Neuronal stem cell (in vitro differentiated cells): ENCODE data around the gene TOP1.

Source experiments
- DNase-seq: peaks from one replicate; pipeline ENCODE4 v3.0.0-alpha.2; 2013; ENCODE audit warnings: low spot score
- H2AFZ ChIP-seq: one replicate; pipeline ENCODE4 v1.6.1; 2013; ENCODE audit warnings: mild to moderate bottlenecking, low read length, inconsistent platforms
- H2AK5ac ChIP-seq: 2 replicates; pipeline ENCODE4 v1.6.1; 2013; ENCODE audit warnings: low read depth, mild to moderate bottlenecking, inconsistent platforms, low read length, moderate library complexity, mixed read lengths
- H2BK120ac ChIP-seq: 2 replicates; pipeline ENCODE4 v1.6.1; 2013; ENCODE audit warnings: low read depth, mild to moderate bottlenecking, inconsistent platforms, low read length, moderate library complexity, mixed read lengths
- H2BK12ac ChIP-seq: one replicate; pipeline ENCODE4 v1.6.1; 2013; ENCODE audit warnings: low read length, inconsistent platforms
- H2BK15ac ChIP-seq: 2 replicates; pipeline ENCODE4 v1.6.1; 2013; ENCODE audit warnings: mild to moderate bottlenecking, low read length, inconsistent platforms, mixed read lengths
- H2BK5ac ChIP-seq: one replicate; pipeline ENCODE4 v1.6.1; 2013; ENCODE audit warnings: inconsistent platforms, mild to moderate bottlenecking, low read length, moderate library complexity
- H3K14ac ChIP-seq: one replicate; pipeline ENCODE4 v1.6.1; 2013; ENCODE audit warnings: low read length, inconsistent platforms
- H3K18ac ChIP-seq: 2 replicates; pipeline ENCODE4 v1.6.1; 2013; ENCODE audit warnings: low read length, inconsistent platforms
- H3K23ac ChIP-seq: 2 replicates; pipeline ENCODE4 v1.6.1; 2013; ENCODE audit warnings: low read depth, mild to moderate bottlenecking, mixed read lengths, low read length, inconsistent platforms; ENCODE audit not compliant: poor library complexity
- H3K27ac ChIP-seq: replicated peaks from 3 replicates; pipeline ENCODE4 v1.5.1; 2013; ENCODE audit warnings: low read length, inconsistent platforms
- H3K27me3 ChIP-seq, 3 experiments: 2 replicates each; pipeline ENCODE4 v1.6.1; 2013; ENCODE audit warnings: low read length in 3 of 3, mild to moderate bottlenecking in 2 of 3, inconsistent platforms in 1 of 3, low read depth in 1 of 3, mixed read lengths in 1 of 3, moderate library complexity in 1 of 3; ENCODE audit not compliant: control insufficient read depth in 3 of 3, insufficient read depth in 3 of 3
- H3K36me3 ChIP-seq, 2 donors: replicated peaks in 1 of 2; 2 replicates each; pipeline ENCODE4 v1.6.1; 2013; ENCODE audit warnings: low read length in 2 of 2; ENCODE audit not compliant: control insufficient read depth in 2 of 2, insufficient read depth in 2 of 2
- H3K4ac ChIP-seq: 2 replicates; pipeline ENCODE4 v1.6.1; 2013; ENCODE audit warnings: inconsistent platforms, mild to moderate bottlenecking, low read length, moderate library complexity
- H3K4me1 ChIP-seq, 2 donors: 1 replicate in 1 of 2; 2 replicates in 1 of 2; pipeline ENCODE4 v1.6.1; 2013; ENCODE audit warnings: low read length in 2 of 2, low read depth in 1 of 2; ENCODE audit not compliant: control insufficient read depth in 2 of 2, insufficient read depth in 1 of 2
- H3K4me2 ChIP-seq: one replicate; pipeline ENCODE4 v1.6.1; 2013; ENCODE audit warnings: mild to moderate bottlenecking, low read length, inconsistent platforms; ENCODE audit not compliant: insufficient read depth, poor library complexity, severe bottlenecking
- H3K4me3 ChIP-seq, 2 donors: 2 replicates each; pipeline ENCODE4 v1.5.1; 2013; ENCODE audit warnings: low read length in 2 of 2, mild to moderate bottlenecking in 2 of 2, inconsistent platforms in 1 of 2, moderate library complexity in 1 of 2
- H3K79me1 ChIP-seq: one replicate; pipeline ENCODE4 v1.6.1; 2013; ENCODE audit warnings: low read depth, mild to moderate bottlenecking, inconsistent platforms, low read length, moderate library complexity
- H3K9ac ChIP-seq: one replicate; pipeline ENCODE4 v1.6.1; 2013; ENCODE audit warnings: mild to moderate bottlenecking, low read depth, low read length, inconsistent platforms; ENCODE audit not compliant: poor library complexity
- H3K9me3 ChIP-seq, 2 donors: replicated peaks in 1 of 2; 2 replicates each; pipeline versions ENCODE3 to v1.6.1; 2013; ENCODE audit warnings: low read length in 2 of 2, mild to moderate bottlenecking in 2 of 2, inconsistent platforms in 1 of 2, low read depth in 1 of 2, mixed read lengths in 1 of 2, moderate library complexity in 1 of 2; ENCODE audit not compliant: control insufficient read depth in 2 of 2, insufficient read depth in 1 of 2
- H4K8ac ChIP-seq: one replicate; pipeline ENCODE4 v1.6.1; 2013; ENCODE audit warnings: low read depth, mild to moderate bottlenecking, inconsistent platforms, low read length, moderate library complexity
- H4K91ac ChIP-seq: one replicate; pipeline ENCODE4 v1.6.1; 2013; ENCODE audit warnings: low read length, low read depth, mild to moderate bottlenecking, inconsistent platforms; ENCODE audit not compliant: poor library complexity
- WGBS, 2 donors: extraction: QIAGEN DNeasy Blood & Tissue Kit; methylation state at CpG; one replicate each; pipeline ENCODE4 v1.1.7; 2013; ENCODE audit warnings: missing lambda C conversion rate in 2 of 2, mixed read lengths in 1 of 2; ENCODE audit not compliant: insufficient read length in 2 of 2, insufficient replicate concordance in 1 of 2; ENCODE audit errors: extremely low coverage in 2 of 2; 5-methylcytosine and 5-hydroxymethylcytosine counted together

TOP1 gene

DNA sequence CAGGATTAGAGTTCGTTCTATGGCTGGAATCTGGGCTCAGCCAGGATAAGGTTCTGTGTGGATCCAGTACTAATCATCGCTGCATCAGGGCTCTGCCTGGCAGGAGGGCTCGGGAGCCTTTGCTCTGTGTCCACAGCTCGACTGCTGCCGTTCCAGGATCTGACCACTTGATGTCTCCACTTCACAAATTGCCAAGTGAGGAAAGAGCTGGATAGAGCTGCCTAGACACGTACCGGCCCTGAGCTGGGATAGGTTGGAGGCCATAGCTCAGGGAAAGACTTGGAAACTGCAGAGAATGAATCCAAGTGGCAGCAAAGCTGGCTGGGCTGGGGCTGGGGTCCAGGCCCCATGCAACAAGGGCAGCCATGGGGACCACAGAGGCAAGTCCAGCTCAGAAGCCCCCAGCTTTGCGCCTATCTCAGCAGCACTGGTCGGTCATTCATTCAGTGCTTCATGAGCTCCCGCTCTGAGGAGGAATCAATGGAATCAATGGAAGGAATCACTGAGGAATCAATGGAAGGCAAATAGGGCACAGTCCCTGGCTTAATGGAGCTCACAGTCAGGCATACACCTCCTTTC, 38.0 kb upstream of the TOP1 start:
- H3K4me2 ChIP-seq, result no peak overlapping the region
- no peaks in the 10 kb centered on the region for H3K79me1 ChIP-seq
- H2AK5ac ChIP-seq, result no peak overlapping the region
- H3K27ac ChIP-seq, result no peak overlapping the region
- H2BK12ac ChIP-seq, result no peak overlapping the region
- no peak overlapping the region for H3K23ac ChIP-seq
- DNase-seq, result peak; percentile 67
- H3K4ac ChIP-seq, result no peak overlapping the region
- H2BK15ac ChIP-seq, result no peak overlapping the region
- no peak overlapping the region for H4K91ac ChIP-seq
- H4K8ac ChIP-seq, result no peak overlapping the region
- H3K18ac ChIP-seq, result peak overlapping the region; percentile 49
- H3K14ac ChIP-seq, result no peak overlapping the region
- H3K9ac ChIP-seq, result no peak overlapping the region
- H3K9me3 ChIP-seq, result no peaks in the 10 kb centered on the region
- H2BK120ac ChIP-seq, result no peak overlapping the region
- H3K36me3 ChIP-seq, result no peaks in the 10 kb centered on the region
- H2AFZ ChIP-seq, result peak overlapping the region; percentile 92
- H2BK5ac ChIP-seq, result no peak overlapping the region
- peaks cover 0 to 3% of the 10 kb centered on the region in 2 donors for H3K4me1 ChIP-seq
- H3K27me3 ChIP-seq, result no peaks in the 10 kb centered on the region
- no peak overlapping the region for H3K4me3 ChIP-seq
- no CpG with 5 or more reads among the region's 10 CpGs for WGBS, 2 donors

DNA sequence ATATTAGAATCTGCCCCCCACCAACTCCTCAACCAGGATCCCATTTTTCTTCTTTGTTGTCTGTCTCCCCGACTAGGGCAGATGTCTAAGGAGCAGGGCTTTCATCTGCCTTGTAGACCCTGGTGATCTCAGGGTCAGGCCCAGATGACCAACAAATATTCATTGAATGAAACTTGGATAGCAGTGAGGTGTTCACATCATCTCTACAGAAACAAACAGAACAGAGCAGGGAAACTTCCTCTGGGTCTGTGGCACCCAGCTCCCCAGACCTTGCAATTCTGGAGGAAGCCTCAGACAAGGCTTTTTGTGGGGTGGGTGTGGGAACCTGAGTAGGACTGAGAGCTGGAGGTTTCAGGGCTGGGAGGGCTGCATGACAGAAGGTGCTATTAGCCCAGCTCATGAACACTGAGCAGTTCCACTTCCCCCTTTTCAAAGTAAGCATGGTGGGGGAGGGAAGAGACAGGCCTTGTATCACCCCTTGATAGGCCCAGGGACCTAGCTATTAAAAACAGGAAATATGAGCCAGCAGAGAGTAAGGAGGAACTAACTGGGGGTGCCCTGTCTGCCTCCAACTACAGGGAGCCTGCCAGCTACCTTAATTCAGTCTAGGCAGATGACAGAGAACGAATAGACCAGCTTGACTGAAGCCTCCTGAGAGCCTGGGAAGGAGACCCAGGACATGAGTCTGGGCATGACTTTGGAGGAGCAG, 37.3 kb upstream of the TOP1 start:
- Histone ChIP-seq H2AFZ (peak overlapping the region; percentile 92), H3K4me2 (no peak overlapping the region), H4K8ac (no peak overlapping the region), H3K4me3 (no peak overlapping the region), H3K9me3 (no peaks in the 10 kb centered on the region), H3K9ac (no peak overlapping the region), H3K18ac (peak overlapping the region; percentile 44), H4K91ac (no peak overlapping the region), H2BK120ac (no peak overlapping the region), H2AK5ac (peak overlapping the region; percentile 41), H3K4me1 (peaks cover 0 to 3% of the 10 kb centered on the region in 2 donors), H2BK15ac (peak overlapping the region; percentile 20), H3K4ac (no peak overlapping the region), H3K23ac (no peak overlapping the region), H3K27me3 (no peaks in the 10 kb centered on the region), H2BK5ac (peak overlapping the region; percentile 20), H2BK12ac (no peak overlapping the region), H3K79me1 (no peaks in the 10 kb centered on the region), H3K36me3 (no peaks in the 10 kb centered on the region), H3K27ac (no peak overlapping the region), H3K14ac (peak overlapping the region; percentile 5)
- no CpG with 5 or more reads among the region's 2 CpGs for WGBS, 2 donors
- no peak for DNase-seq

DNA sequence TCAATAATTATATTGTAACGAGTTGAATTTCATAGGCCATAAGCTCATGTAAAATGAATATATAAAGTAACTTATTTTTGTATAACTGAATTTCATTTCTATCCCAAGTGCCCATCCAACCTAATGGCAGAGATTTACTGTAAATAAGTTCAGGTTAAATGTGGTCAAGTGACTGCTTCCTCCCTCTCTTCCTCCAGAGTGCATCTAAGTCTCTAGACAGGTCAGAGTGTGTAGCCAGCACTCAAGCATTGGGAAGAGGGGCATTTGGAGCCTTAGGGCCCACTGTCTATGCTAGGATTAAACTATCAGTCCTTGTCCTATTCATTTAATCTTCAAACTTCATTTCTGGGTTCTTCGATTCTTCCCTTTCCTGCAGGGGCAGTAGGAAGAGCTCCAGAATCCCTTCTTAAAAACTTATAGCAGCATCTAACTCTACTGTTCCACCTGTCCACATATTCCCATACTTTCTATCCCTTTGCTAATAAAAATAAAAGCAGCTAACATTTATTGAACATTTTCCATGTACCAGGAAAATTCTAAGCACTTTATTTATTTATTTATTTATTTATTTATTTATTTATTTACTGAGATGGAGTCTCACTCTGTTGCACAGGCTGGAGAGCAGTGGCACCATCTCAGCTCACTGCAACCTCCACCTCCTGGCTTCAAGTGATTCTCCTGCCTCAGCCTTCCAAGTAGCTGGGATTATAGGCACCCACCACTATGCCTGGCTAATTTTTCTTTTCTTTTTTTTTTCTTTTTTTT, 36.1 kb upstream of the TOP1 start:
- Histone ChIP-seq H3K4me3 (no peak overlapping the region), H4K91ac (no peak overlapping the region), H3K79me1 (no peaks in the 10 kb centered on the region), H3K27ac (no peak overlapping the region), H2AK5ac (no peak overlapping the region), H3K14ac (no peak overlapping the region), H2AFZ (no peak overlapping the region), H3K9me3 (no peaks in the 10 kb centered on the region), H3K4ac (no peak overlapping the region), H3K9ac (no peak overlapping the region), H3K36me3 (no peaks in the 10 kb centered on the region), H2BK5ac (no peak overlapping the region), H3K4me2 (no peak overlapping the region), H3K27me3 (no peaks in the 10 kb centered on the region), H4K8ac (no peak overlapping the region), H2BK120ac (no peak overlapping the region), H2BK12ac (no peak overlapping the region), H3K23ac (no peak overlapping the region), H2BK15ac (no peak overlapping the region), H3K18ac (no peak overlapping the region), H3K4me1 (peaks cover 0 to 3% of the 10 kb centered on the region in 2 donors)
- WGBS, 2 donors, result no CpG with 5 or more reads among the region's 2 CpGs
- DNase-seq, result no peak
